GM12875 (cell line): ENCODE results near the gene LHPP.

Experiments used
- H3K4me3 ChIP-seq: one replicate; pipeline ENCODE4 v1.5.1; 2011; ENCODE audit warnings: low read depth, low read length, control low read depth
- CTCF ChIP-seq: IDR thresholded peaks from 2 replicates; pipeline ENCODE4 v1.5.1; 2011; ENCODE audit warnings: low read depth, mild to moderate bottlenecking, control low read depth, inconsistent platforms, low read length, moderate library complexity, borderline replicate concordance; ENCODE audit not compliant: insufficient read depth

The LHPP gene

GRCh38 chr10:124636271-124636995 is 174.8 kb downstream of the LHPP start:
- peak; percentile 28; the same call in 1 of the 2 replicates for TF ChIP-seq CTCF
- H3K4me3 ChIP-seq, result no peak overlapping the region

GRCh38 chr10:124637091-124637700 is 175.6 kb downstream of the LHPP start:
- no peak for TF ChIP-seq CTCF

GRCh38 chr10:124637746-124638145 is 176.1 kb downstream of the LHPP start:
- no peak for TF ChIP-seq CTCF
- H3K4me3 ChIP-seq, result no peak overlapping the region

More at GRCh38 chr10:124637091-124637700, 175.6 kb downstream of the LHPP start:
- H3K4me3 ChIP-seq, result no peak overlapping the region

GRCh38 chr10:124639206-124639605 is 177.6 kb downstream of the LHPP start:
- H3K4me3 ChIP-seq, result no peak overlapping the region
- TF ChIP-seq CTCF, result no peak

GRCh38 chr10:124639646-124640045 is 178.0 kb downstream of the LHPP start:
- no peak overlapping the region for H3K4me3 ChIP-seq
- TF ChIP-seq CTCF, result no peak

- H3K4me3 ChIP-seq, result no peak overlapping the region
- TF ChIP-seq CTCF, result no peak
Measured at GRCh38 chr10:124640056-124640455, 178.4 kb downstream of the LHPP start.
